ENCODE results near the gene SLIT3. TPM values are rescaled to one million over a fixed set of nuclear protein-coding genes. Genes with fewer than 3 reads are reported as not detected.

SLIT3 gene
- total and polyA plus RNA-seq, 2 experiments from 2014 or later: 58.4 to 96.7 TPM

- H2AFZ ChIP-seq: no peak overlapping the region
- TF ChIP-seq EZH2 (IDR thresholded peaks at IDR 0.05; ENCODE audit: borderline replicate concordance) (no peak), CTCF (IDR thresholded peaks at IDR 0.05; ENCODE audit: poor library complexity) (peak; percentile 95), EZH2phosphoT487 (IDR thresholded peaks at IDR 0.05; ENCODE audit: low read depth, severe bottlenecking, unreplicated experiment) (no peak)
- no peak overlapping the region for H3K4me2 ChIP-seq
These were observed 621.4 kb downstream of the SLIT3 start for GRCh38 chr5:168679515-168679920.

GRCh38 chr5:168676501-168676900 is 624.4 kb downstream of the SLIT3 start:
- H3K9me2 ChIP-seq (replicated peaks; ENCODE audit: insufficient read depth): no peaks in the 10 kb centered on the region
- WGBS (ENCODE audit: low lambda C conversion rate, missing lambda C conversion rate): 65% methylated on average over 4 of the region's 4 CpGs
- no peak overlapping the region for H3K4me2 ChIP-seq
- no peaks in the 10 kb centered on the region for H3K9me3 ChIP-seq (ENCODE audit: low read depth)
- DNase-seq (ENCODE audit: low spot score): peak; percentile 24
- TF ChIP-seq EZH2phosphoT487 (IDR thresholded peaks at IDR 0.05; ENCODE audit: low read depth, severe bottlenecking, unreplicated experiment) (no peak), CTCF (IDR thresholded peaks at IDR 0.05; ENCODE audit: poor library complexity) (no peak), EZH2 (IDR thresholded peaks at IDR 0.05; ENCODE audit: borderline replicate concordance) (no peak)
- no peaks in the 10 kb centered on the region for H3K4me1 ChIP-seq (ENCODE audit: insufficient read depth)
- H3K4me3 ChIP-seq: no peak overlapping the region
- H3K27ac ChIP-seq: no peak overlapping the region
- H2AFZ ChIP-seq: no peak overlapping the region
- H3K79me2 ChIP-seq: no peaks in the 10 kb centered on the region
- no peaks in the 10 kb centered on the region for H3K36me3 ChIP-seq (replicated peaks; ENCODE audit: insufficient read depth, low read depth)
- no peaks in the 10 kb centered on the region for H3K27me3 ChIP-seq
- no peaks in the 10 kb centered on the region for H4K20me1 ChIP-seq (ENCODE audit: insufficient read depth, poor library complexity, severe bottlenecking)

More at GRCh38 chr5:168679515-168679920, 621.4 kb downstream of the SLIT3 start:
- Histone ChIP-seq H3K27ac (no peak overlapping the region), H3K27me3 (no peaks in the 10 kb centered on the region), H3K79me2 (no peaks in the 10 kb centered on the region), H3K36me3 (replicated peaks; ENCODE audit: insufficient read depth, low read depth) (no peaks in the 10 kb centered on the region), H3K9me3 (ENCODE audit: low read depth) (no peaks in the 10 kb centered on the region), H3K4me3 (no peak overlapping the region), H4K20me1 (ENCODE audit: insufficient read depth, poor library complexity, severe bottlenecking) (no peaks in the 10 kb centered on the region), H3K4me1 (ENCODE audit: insufficient read depth) (no peaks in the 10 kb centered on the region), H3K9me2 (replicated peaks; ENCODE audit: insufficient read depth) (no peaks in the 10 kb centered on the region)
- DNase-seq (ENCODE audit: low spot score): peak; percentile 86
- WGBS (ENCODE audit: low lambda C conversion rate, missing lambda C conversion rate): 7% methylated on average over 9 of the region's 9 CpGs

GRCh38 chr5:168675883-168676408 is 625.0 kb downstream of the SLIT3 start:
- H3K9me2 ChIP-seq (replicated peaks; ENCODE audit: insufficient read depth): no peaks in the 10 kb centered on the region
- DNase-seq (ENCODE audit: low spot score): no peak
- H2AFZ ChIP-seq: no peak overlapping the region
- TF ChIP-seq EZH2phosphoT487 (IDR thresholded peaks at IDR 0.05; ENCODE audit: low read depth, severe bottlenecking, unreplicated experiment) (no peak), EZH2 (IDR thresholded peaks at IDR 0.05; ENCODE audit: borderline replicate concordance) (no peak), CTCF (IDR thresholded peaks at IDR 0.05; ENCODE audit: poor library complexity) (no peak)
- H3K36me3 ChIP-seq (replicated peaks; ENCODE audit: insufficient read depth, low read depth): no peaks in the 10 kb centered on the region
- no peaks in the 10 kb centered on the region for H3K79me2 ChIP-seq
- H3K4me1 ChIP-seq (ENCODE audit: insufficient read depth): no peaks in the 10 kb centered on the region
- H3K27ac ChIP-seq: no peak overlapping the region
- H3K4me3 ChIP-seq: no peak overlapping the region
- 98% methylated on average over 2 of the region's 2 CpGs for WGBS (ENCODE audit: low lambda C conversion rate, missing lambda C conversion rate)
- H4K20me1 ChIP-seq (ENCODE audit: insufficient read depth, poor library complexity, severe bottlenecking): no peaks in the 10 kb centered on the region
- H3K27me3 ChIP-seq: no peaks in the 10 kb centered on the region
- H3K9me3 ChIP-seq (ENCODE audit: low read depth): no peaks in the 10 kb centered on the region
- H3K4me2 ChIP-seq: no peak overlapping the region
